ENCODE measurements around the gene NEMP2. TPM values are rescaled to one million over a fixed set of nuclear protein-coding genes. Genes with fewer than 3 reads are reported as not detected.

The NEMP2 gene
- polyA plus RNA-seq, 1 donor from 2014 or later, result 1.1 TPM

DNA sequence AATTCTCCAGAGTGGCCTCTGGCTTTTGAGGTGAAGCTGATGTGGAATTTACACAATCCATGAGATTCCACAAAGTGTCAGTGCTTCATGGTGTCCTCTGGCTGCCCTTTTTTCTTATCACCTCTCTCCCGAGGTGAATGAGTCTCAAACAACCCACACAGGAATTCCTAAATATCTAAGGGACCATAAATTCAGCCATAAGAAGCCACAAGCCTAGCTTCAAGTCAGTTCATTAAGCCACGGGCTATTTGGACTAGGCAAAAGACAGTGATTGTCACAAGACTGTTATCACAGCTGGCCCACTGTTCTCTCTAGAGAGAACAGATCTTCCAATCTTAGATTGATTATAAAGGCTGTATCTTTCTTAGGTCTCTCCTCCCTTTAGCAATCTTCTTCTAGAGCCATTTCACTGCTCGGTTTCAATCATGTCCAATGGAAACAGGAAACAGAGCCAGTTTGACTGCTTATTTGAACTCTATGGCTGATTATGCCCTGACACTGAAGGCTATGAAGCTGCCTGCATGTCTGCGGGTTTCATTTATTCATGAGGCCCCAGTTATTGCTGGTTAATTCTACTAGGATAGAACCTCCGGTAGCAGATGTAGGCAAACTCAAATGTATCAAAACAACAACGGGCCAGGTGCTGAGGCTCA is 4.1 kb downstream of the NEMP2 start (continued):
- no peak for TF ChIP-seq MXI1 (conservative IDR thresholded peaks at IDR 0.05; ENCODE audit: poor library complexity, severe bottlenecking)
- no peak for TF ChIP-seq EP300 (conservative IDR thresholded peaks at IDR 0.05; ENCODE audit: poor library complexity, severe bottlenecking)
- no peak for TF ChIP-seq RAD21 (conservative IDR thresholded peaks at IDR 0.05)

DNA sequence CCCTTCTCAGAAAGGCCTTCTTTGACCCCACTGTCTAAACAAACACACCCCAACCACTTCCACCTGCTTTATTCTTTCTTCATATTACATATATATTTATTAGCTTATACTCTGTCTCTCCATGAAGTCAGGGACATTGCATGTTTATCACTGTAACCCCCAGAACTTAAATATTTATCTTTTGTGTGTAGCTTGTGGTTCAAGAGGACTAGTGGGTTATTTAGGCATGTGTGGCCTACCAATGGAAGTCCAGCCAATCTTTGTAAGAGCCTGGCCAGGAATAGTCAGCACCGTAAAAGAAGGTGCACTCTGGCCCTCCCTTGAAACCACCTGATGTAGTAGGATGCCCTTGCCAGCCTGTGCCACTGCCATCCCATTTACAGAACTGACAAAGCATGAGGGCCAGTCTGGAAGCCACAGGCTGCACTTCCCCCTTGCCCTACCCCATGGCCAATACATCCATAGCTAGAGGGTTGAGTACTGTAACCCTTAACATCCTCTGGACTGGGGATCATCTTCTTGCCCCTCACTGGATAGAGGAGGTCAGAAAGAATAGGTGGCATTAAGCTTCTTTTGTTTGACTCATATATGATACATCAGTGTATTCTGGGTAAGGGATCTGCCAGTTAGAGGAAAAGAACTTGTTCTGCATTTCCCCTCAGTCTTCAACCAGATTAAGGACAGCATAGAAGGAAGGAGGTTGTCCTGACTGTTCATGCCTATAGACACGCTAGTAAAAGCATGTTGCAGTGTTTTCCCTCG is 4.9 kb downstream of the NEMP2 start:
- Histone ChIP-seq H2AFZ (ENCODE audit: low read depth, low read length) (no peak overlapping the region), H3K36me3 (ENCODE audit: insufficient read depth, low read length) (no peaks in the 10 kb centered on the region), H4K20me1 (ENCODE audit: insufficient read depth) (no peaks in the 10 kb centered on the region), H3K79me2 (replicated peaks; ENCODE audit: insufficient read depth, low read length) (no peaks in the 10 kb centered on the region), H3K9me2 (ENCODE audit: insufficient read depth, low read length) (no peaks in the 10 kb centered on the region), H3K27ac (ENCODE audit: low read length) (no peak overlapping the region), H3K4me3 (ENCODE audit: low read length) (no peak overlapping the region), H3F3A (ENCODE audit: insufficient read depth, low read length, poor library complexity, severe bottlenecking) (no peaks in the 10 kb centered on the region), H3K9ac (ENCODE audit: low read length) (no peak overlapping the region), H3K27me3 (ENCODE audit: insufficient read depth, low read depth, low read length) (no peaks in the 10 kb centered on the region), H3K9me3 (ENCODE audit: low read length) (no peaks in the 10 kb centered on the region), H3K4me2 (ENCODE audit: low read length) (no peak overlapping the region)
- TF ChIP-seq, protein P1, sequence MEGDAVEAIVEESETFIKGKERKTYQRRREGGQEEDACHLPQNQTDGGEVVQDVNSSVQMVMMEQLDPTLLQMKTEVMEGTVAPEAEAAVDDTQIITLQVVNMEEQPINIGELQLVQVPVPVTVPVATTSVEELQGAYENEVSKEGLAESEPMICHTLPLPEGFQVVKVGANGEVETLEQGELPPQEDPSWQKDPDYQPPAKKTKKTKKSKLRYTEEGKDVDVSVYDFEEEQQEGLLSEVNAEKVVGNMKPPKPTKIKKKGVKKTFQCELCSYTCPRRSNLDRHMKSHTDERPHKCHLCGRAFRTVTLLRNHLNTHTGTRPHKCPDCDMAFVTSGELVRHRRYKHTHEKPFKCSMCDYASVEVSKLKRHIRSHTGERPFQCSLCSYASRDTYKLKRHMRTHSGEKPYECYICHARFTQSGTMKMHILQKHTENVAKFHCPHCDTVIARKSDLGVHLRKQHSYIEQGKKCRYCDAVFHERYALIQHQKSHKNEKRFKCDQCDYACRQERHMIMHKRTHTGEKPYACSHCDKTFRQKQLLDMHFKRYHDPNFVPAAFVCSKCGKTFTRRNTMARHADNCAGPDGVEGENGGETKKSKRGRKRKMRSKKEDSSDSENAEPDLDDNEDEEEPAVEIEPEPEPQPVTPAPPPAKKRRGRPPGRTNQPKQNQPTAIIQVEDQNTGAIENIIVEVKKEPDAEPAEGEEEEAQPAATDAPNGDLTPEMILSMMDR (IDR thresholded peaks at IDR 0.05; ENCODE audit: poor library complexity, severe bottlenecking), result no peak
- TF ChIP-seq POLR2AphosphoS5 (IDR thresholded peaks at IDR 0.05) (no peak), EZH2 (IDR thresholded peaks at IDR 0.05; ENCODE audit: borderline replicate concordance, insufficient read depth, low read length, poor library complexity, severe bottlenecking) (no peak), TAF1 (IDR thresholded peaks at IDR 0.05; ENCODE audit: low read depth) (no peak), SMC3 (conservative IDR thresholded peaks at IDR 0.05; ENCODE audit: poor library complexity) (no peak), RAD21 (conservative IDR thresholded peaks at IDR 0.05) (no peak), MXI1 (conservative IDR thresholded peaks at IDR 0.05; ENCODE audit: poor library complexity, severe bottlenecking) (no peak)

DNA sequence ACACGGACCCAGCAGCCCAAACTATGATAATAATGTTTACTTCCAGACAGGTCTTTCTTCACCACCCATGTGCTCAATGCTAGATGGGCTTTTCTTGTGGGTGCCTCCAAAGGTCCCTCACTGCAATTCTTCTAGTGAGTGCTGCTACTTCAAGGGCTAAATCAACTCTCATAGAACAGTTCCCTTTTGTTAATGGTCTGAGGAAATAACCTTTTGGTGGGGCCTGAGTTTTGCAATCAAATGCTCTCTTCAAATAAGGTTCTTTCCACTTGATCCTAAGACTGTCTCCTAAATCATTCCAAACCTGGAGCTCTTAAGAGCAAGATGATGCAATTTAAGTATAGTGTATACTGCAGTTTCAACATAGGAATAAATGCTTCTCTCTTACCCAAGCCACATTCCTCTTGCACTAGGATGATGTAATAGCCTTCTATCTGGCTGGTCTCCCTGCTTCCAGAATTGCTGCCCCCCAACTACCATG is 6.0 kb downstream of the NEMP2 start:
- no peaks in the 10 kb centered on the region for H3K9me2 ChIP-seq (ENCODE audit: insufficient read depth, low read length)
- H3K4me3 ChIP-seq (ENCODE audit: low read length), result no peak overlapping the region
- H3K4me2 ChIP-seq (ENCODE audit: low read length), result no peak overlapping the region
- no peaks in the 10 kb centered on the region for H3K27me3 ChIP-seq (ENCODE audit: insufficient read depth, low read depth, low read length)
- no peaks in the 10 kb centered on the region for H3F3A ChIP-seq (ENCODE audit: insufficient read depth, low read length, poor library complexity, severe bottlenecking)
- H2AFZ ChIP-seq (ENCODE audit: low read depth, low read length), result no peak overlapping the region
- H3K79me2 ChIP-seq (replicated peaks; ENCODE audit: insufficient read depth, low read length), result no peaks in the 10 kb centered on the region
- no peaks in the 10 kb centered on the region for H3K36me3 ChIP-seq (ENCODE audit: insufficient read depth, low read length)
- H3K9ac ChIP-seq (ENCODE audit: low read length), result no peak overlapping the region
- H3K27ac ChIP-seq (ENCODE audit: low read length), result no peak overlapping the region
- H4K20me1 ChIP-seq (ENCODE audit: insufficient read depth), result no peaks in the 10 kb centered on the region
- no peaks in the 10 kb centered on the region for H3K9me3 ChIP-seq (ENCODE audit: low read length)
- TF ChIP-seq EZH2 (IDR thresholded peaks at IDR 0.05; ENCODE audit: borderline replicate concordance, insufficient read depth, low read length, poor library complexity, severe bottlenecking), result no peak

DNA sequence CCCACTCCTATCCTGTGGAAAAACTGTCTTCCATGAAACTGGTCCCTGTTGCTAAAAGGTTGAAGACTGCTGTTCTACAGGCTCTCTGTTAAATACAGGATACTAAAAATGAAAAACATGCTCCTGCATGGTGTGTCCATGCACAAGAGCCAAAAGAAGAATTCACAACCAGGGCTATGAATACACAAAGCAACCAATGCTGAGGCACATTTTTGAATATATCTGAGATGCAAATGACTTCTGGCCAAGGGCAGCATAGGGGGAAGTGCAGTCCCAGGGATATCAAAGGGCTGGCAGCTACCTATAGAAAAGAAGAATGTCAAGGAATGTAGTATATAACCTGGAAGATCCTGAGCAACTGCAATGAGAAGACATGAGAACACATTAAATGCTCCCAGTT is 6.6 kb downstream of the NEMP2 start:
- no peak for TF ChIP-seq MXI1 (conservative IDR thresholded peaks at IDR 0.05; ENCODE audit: poor library complexity, severe bottlenecking)
- no peak for TF ChIP-seq EZH2 (IDR thresholded peaks at IDR 0.05; ENCODE audit: borderline replicate concordance, insufficient read depth, low read length, poor library complexity, severe bottlenecking)
- no peak for TF ChIP-seq TAF1 (IDR thresholded peaks at IDR 0.05; ENCODE audit: low read depth)
- no peak for TF ChIP-seq SMC3 (conservative IDR thresholded peaks at IDR 0.05; ENCODE audit: poor library complexity)
- TF ChIP-seq, protein P2, sequence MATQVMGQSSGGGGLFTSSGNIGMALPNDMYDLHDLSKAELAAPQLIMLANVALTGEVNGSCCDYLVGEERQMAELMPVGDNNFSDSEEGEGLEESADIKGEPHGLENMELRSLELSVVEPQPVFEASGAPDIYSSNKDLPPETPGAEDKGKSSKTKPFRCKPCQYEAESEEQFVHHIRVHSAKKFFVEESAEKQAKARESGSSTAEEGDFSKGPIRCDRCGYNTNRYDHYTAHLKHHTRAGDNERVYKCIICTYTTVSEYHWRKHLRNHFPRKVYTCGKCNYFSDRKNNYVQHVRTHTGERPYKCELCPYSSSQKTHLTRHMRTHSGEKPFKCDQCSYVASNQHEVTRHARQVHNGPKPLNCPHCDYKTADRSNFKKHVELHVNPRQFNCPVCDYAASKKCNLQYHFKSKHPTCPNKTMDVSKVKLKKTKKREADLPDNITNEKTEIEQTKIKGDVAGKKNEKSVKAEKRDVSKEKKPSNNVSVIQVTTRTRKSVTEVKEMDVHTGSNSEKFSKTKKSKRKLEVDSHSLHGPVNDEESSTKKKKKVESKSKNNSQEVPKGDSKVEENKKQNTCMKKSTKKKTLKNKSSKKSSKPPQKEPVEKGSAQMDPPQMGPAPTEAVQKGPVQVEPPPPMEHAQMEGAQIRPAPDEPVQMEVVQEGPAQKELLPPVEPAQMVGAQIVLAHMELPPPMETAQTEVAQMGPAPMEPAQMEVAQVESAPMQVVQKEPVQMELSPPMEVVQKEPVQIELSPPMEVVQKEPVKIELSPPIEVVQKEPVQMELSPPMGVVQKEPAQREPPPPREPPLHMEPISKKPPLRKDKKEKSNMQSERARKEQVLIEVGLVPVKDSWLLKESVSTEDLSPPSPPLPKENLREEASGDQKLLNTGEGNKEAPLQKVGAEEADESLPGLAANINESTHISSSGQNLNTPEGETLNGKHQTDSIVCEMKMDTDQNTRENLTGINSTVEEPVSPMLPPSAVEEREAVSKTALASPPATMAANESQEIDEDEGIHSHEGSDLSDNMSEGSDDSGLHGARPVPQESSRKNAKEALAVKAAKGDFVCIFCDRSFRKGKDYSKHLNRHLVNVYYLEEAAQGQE (IDR thresholded peaks at IDR 0.05; ENCODE audit: borderline replicate concordance), result no peak
- TF ChIP-seq, protein P1 (IDR thresholded peaks at IDR 0.05; ENCODE audit: poor library complexity, severe bottlenecking), result no peak
- no peak for TF ChIP-seq POLR2AphosphoS5 (IDR thresholded peaks at IDR 0.05)
- no peak for TF ChIP-seq RAD21 (conservative IDR thresholded peaks at IDR 0.05)
- no peak for TF ChIP-seq EP300 (conservative IDR thresholded peaks at IDR 0.05; ENCODE audit: poor library complexity, severe bottlenecking)
- Histone ChIP-seq H3K9me3 (ENCODE audit: low read length) (no peaks in the 10 kb centered on the region), H2AFZ (ENCODE audit: low read depth, low read length) (no peak overlapping the region), H3K4me2 (ENCODE audit: low read length) (no peak overlapping the region), H3F3A (ENCODE audit: insufficient read depth, low read length, poor library complexity, severe bottlenecking) (no peaks in the 10 kb centered on the region), H4K20me1 (ENCODE audit: insufficient read depth) (no peaks in the 10 kb centered on the region), H3K9me2 (ENCODE audit: insufficient read depth, low read length) (no peaks in the 10 kb centered on the region), H3K9ac (ENCODE audit: low read length) (no peak overlapping the region), H3K36me3 (ENCODE audit: insufficient read depth, low read length) (no peaks in the 10 kb centered on the region), H3K4me3 (ENCODE audit: low read length) (no peak overlapping the region), H3K79me2 (replicated peaks; ENCODE audit: insufficient read depth, low read length) (no peaks in the 10 kb centered on the region), H3K27me3 (ENCODE audit: insufficient read depth, low read depth, low read length) (no peaks in the 10 kb centered on the region), H3K27ac (ENCODE audit: low read length) (no peak overlapping the region)
